Esophagus squamous epithelium (tissue), 4 donors: Measurements from ENCODE around the gene SYNM.

ENCODE experiments used
- POLR2A ChIP-seq, 4 donors: fragments of 450-650 bp; IDR thresholded peaks; one replicate each; pipeline ENCODE4 v1.6.1; 2017; ENCODE audit warnings: antibody characterized with exemption in 4 of 4, mild to moderate bottlenecking in 4 of 4, moderate library complexity in 3 of 4
- TF ChIP-seq, protein P1 (sequence below), 6 experiments: fragments of 450-650 bp in 4 of 6; fragments of 200-600 bp in 2 of 6; sonication (generic) in 2 of 6; IDR thresholded peaks; one replicate each; pipeline ENCODE4 v1.5.1; 2016 to 2019; ENCODE audit warnings: antibody characterized with exemption in 6 of 6, mild to moderate bottlenecking in 4 of 6, moderate library complexity in 4 of 6

DNA sequence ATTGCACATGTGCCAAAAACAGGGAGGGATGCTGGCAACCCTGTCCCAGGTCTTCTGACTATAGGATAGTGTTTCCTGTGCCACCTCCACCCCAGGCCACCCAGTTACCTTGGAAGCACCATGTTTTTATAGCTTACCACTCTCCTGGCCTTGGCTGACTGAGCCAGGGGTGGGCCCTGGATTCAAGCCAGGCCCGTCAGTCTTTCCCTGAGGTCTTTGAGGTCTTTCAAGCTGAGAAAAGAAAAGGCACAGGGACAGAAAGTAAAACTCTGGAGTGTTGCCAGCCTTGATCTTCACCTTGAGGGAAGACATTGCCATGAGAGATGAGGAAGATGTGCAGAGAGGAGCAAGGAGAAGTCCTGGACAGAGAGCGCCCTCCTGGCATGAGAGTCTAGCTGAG, 46.3 kb downstream of the SYNM start:
- TF ChIP-seq, protein P1, sequence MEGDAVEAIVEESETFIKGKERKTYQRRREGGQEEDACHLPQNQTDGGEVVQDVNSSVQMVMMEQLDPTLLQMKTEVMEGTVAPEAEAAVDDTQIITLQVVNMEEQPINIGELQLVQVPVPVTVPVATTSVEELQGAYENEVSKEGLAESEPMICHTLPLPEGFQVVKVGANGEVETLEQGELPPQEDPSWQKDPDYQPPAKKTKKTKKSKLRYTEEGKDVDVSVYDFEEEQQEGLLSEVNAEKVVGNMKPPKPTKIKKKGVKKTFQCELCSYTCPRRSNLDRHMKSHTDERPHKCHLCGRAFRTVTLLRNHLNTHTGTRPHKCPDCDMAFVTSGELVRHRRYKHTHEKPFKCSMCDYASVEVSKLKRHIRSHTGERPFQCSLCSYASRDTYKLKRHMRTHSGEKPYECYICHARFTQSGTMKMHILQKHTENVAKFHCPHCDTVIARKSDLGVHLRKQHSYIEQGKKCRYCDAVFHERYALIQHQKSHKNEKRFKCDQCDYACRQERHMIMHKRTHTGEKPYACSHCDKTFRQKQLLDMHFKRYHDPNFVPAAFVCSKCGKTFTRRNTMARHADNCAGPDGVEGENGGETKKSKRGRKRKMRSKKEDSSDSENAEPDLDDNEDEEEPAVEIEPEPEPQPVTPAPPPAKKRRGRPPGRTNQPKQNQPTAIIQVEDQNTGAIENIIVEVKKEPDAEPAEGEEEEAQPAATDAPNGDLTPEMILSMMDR (IDR thresholded peaks at IDR 0.05): no peak
- no peak for TF ChIP-seq POLR2A (IDR thresholded peaks at IDR 0.05)
